ENCODE data around the gene PLEKHG4B.

- TF ChIP-seq POLR2A (IDR thresholded peaks at IDR 0.05; ENCODE audit: control extremely low read depth in 1 of 2, low read depth in 2 of 2, low read length in 2 of 2): no peak
- no peak for TF ChIP-seq MAX (IDR thresholded peaks at IDR 0.05)
- TF ChIP-seq CBX5 (IDR thresholded peaks at IDR 0.05; ENCODE audit: low read depth, low read length): no peak
- TF ChIP-seq EZH2 (IDR thresholded peaks at IDR 0.05; ENCODE audit: low read depth, low read length, severe bottlenecking): no peak
- no peak for TF ChIP-seq CTCF (IDR thresholded peaks at IDR 0.05; ENCODE audit: control extremely low read depth in 1 of 3, insufficient read depth in 1 of 3, low read depth in 1 of 3, low read length in 3 of 3)
- TF ChIP-seq TCF12 (IDR thresholded peaks at IDR 0.05; ENCODE audit: low read depth, low read length): no peak
- no peak for TF ChIP-seq GABPA (IDR thresholded peaks at IDR 0.05; ENCODE audit: borderline replicate concordance, insufficient read depth, low read length)
- no peak for TF ChIP-seq EP300 (IDR thresholded peaks at IDR 0.05; ENCODE audit: borderline replicate concordance in 1 of 2, low read depth in 2 of 2, low read length in 2 of 2)
- TF ChIP-seq RFX5 (IDR thresholded peaks at IDR 0.05; ENCODE audit: borderline replicate concordance, low read depth, low read length): no peak
Measured at GRCh38 chr5:70440-70839, 21.5 kb upstream of the PLEKHG4B start.
